Lung (tissue), 12 donors: ENCODE measurements around the gene TSPAN5. TPM values are rescaled to one million over a fixed set of nuclear protein-coding genes. Genes with fewer than 3 reads are reported as not detected.

Source experiments
- ATAC-seq: fragments of 200-7000 bp; cut with Tn5 transposase; one replicate; pipeline ENCODE4 v1.9.1; 2020; ENCODE audit warnings: moderate number of reproducible peaks; ENCODE audit not compliant: insufficient read depth, low FRiP score
- DNase-seq, 3 donors: peaks; one replicate each; pipeline ENCODE4 v3.0.0-alpha.2; 2013 to 2017
- H3K27ac ChIP-seq, 2 donors: one replicate each; pipeline ENCODE4 v1.5.1; 2013; ENCODE audit warnings: mild to moderate bottlenecking in 2 of 2, moderate library complexity in 2 of 2, control low read depth in 1 of 2, inconsistent platforms in 1 of 2, low read depth in 1 of 2, low read length in 1 of 2
- H3K27me3 ChIP-seq, 3 donors: one replicate each; pipeline ENCODE4 v1.5.1; 2013; ENCODE audit warnings: low read length in 2 of 3; ENCODE audit not compliant: control insufficient read depth in 3 of 3, insufficient read depth in 3 of 3
- H3K36me3 ChIP-seq, 4 donors: one replicate each; pipeline ENCODE4 v1.5.1; 2013; ENCODE audit warnings: low read length in 4 of 4, mild to moderate bottlenecking in 1 of 4, moderate library complexity in 1 of 4; ENCODE audit not compliant: control insufficient read depth in 4 of 4, insufficient read depth in 4 of 4
- H3K4me1 ChIP-seq, 5 donors: one replicate each; pipeline ENCODE4 v1.5.1; 2013; ENCODE audit warnings: low read length in 5 of 5, mild to moderate bottlenecking in 2 of 5, moderate library complexity in 1 of 5; ENCODE audit not compliant: control insufficient read depth in 5 of 5, insufficient read depth in 5 of 5
- H3K4me3 ChIP-seq: one replicate; pipeline ENCODE4 v1.5.1; 2013; ENCODE audit warnings: mild to moderate bottlenecking, control low read depth, moderate library complexity
- H3K9ac ChIP-seq, 2 donors: one replicate each; pipeline ENCODE4 v1.5.1; 2013; ENCODE audit warnings: low read length in 2 of 2, control low read depth in 1 of 2; ENCODE audit not compliant: insufficient read depth in 1 of 2
- H3K9me3 ChIP-seq, 4 donors: one replicate each; pipeline ENCODE4 v1.5.1; 2013; ENCODE audit warnings: low read length in 3 of 4, mild to moderate bottlenecking in 1 of 4, moderate library complexity in 1 of 4; ENCODE audit not compliant: control insufficient read depth in 4 of 4, insufficient read depth in 3 of 4
- WGBS, 2 donors: extraction: QIAGEN DNeasy Blood & Tissue Kit; methylation state at CpG; one replicate each; pipeline ENCODE4 v1.1.7; 2013; 5-methylcytosine and 5-hydroxymethylcytosine counted together
- polyA plus RNA-seq, 2 donors: library from polyadenylated mRNA; stranded (reverse); fragments of 200-250 nt; gene quantifications; one replicate each; pipeline ENCODE4 v1.2.1, GENCODE V29; 2013
- total RNA-seq, 2 donors: library from RNA; depleted of rRNA in 1 of 2; stranded (reverse); fragments of >200 nt in 1 of 2; gene quantifications; one replicate each; pipeline ENCODE4 v1.2.1, GENCODE V29; 2014 to 2021
- TF ChIP-seq, protein P1 (sequence below): IDR thresholded peaks from 2 replicates; pipeline ENCODE4 v1.5.1; 2012; ENCODE audit warnings: mild to moderate bottlenecking; ENCODE audit errors: control extremely low read depth, extremely low read depth
- donor health status: control.
- donor health status: control.
- donor health status: Bipolar disorder and iron deficiency.
- donor health status: healthy.
- donor health status: DM: yes; HTN: yes; CAD: no.

TSPAN5 gene
- total and polyA plus RNA-seq, 4 donors: 1.8 to 24.5 (median 6.3) TPM

GRCh38 chr4:98625920-98626319 is 32.5 kb downstream of the TSPAN5 start:
- WGBS, 2 donors: 83 to 89% methylated on average over 2 of the region's 2 CpGs
- ATAC-seq: no peak
- H3K9ac ChIP-seq: no peak overlapping the region

DNA sequence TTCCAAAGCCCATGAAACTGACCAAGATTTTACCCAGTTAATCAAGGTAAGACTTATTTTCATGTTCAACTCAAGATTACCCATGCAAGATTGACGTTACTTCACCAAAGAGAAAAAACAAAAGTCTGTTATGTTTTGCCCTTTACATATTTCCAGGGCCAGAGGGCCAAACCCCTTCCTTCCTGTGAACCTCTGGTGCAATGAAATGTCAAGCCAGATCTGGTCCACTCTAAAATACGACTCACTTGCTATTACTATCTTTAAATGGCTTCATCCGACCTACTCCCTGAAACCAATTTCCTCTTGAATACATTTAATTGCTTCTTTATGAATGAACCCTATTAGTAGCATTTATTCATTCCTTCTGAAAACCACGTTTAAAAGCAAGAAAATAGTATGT is 33.0 kb downstream of the TSPAN5 start:
- Histone ChIP-seq H3K27ac (no peak overlapping the region), H3K9ac (no peak overlapping the region), H3K4me1 (peaks cover 0 to 11% (median 6%) of the 10 kb centered on the region in 5 donors), H3K9me3 (no peaks in the 10 kb centered on the region), H3K27me3 (no peaks in the 10 kb centered on the region), H3K36me3 (no peaks in the 10 kb centered on the region), H3K4me3 (no peak overlapping the region)
- TF ChIP-seq, protein P1, sequence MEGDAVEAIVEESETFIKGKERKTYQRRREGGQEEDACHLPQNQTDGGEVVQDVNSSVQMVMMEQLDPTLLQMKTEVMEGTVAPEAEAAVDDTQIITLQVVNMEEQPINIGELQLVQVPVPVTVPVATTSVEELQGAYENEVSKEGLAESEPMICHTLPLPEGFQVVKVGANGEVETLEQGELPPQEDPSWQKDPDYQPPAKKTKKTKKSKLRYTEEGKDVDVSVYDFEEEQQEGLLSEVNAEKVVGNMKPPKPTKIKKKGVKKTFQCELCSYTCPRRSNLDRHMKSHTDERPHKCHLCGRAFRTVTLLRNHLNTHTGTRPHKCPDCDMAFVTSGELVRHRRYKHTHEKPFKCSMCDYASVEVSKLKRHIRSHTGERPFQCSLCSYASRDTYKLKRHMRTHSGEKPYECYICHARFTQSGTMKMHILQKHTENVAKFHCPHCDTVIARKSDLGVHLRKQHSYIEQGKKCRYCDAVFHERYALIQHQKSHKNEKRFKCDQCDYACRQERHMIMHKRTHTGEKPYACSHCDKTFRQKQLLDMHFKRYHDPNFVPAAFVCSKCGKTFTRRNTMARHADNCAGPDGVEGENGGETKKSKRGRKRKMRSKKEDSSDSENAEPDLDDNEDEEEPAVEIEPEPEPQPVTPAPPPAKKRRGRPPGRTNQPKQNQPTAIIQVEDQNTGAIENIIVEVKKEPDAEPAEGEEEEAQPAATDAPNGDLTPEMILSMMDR: no peak
- ATAC-seq (no peak), DNase-seq (no peak)
- WGBS, 2 donors: 43 to 49% methylated on average over 4 of the region's 4 CpGs

More at GRCh38 chr4:98625920-98626319, 32.5 kb downstream of the TSPAN5 start:
- H3K36me3 ChIP-seq: no peaks in the 10 kb centered on the region
- peaks cover 0 to 11% (median 6%) of the 10 kb centered on the region in 5 donors for H3K4me1 ChIP-seq
- DNase-seq: no peak
- H3K27me3 ChIP-seq: no peaks in the 10 kb centered on the region
- H3K27ac ChIP-seq: no peak overlapping the region
- H3K4me3 ChIP-seq: no peak overlapping the region
- H3K9me3 ChIP-seq: no peaks in the 10 kb centered on the region
- TF ChIP-seq, protein P1: no peak

DNA sequence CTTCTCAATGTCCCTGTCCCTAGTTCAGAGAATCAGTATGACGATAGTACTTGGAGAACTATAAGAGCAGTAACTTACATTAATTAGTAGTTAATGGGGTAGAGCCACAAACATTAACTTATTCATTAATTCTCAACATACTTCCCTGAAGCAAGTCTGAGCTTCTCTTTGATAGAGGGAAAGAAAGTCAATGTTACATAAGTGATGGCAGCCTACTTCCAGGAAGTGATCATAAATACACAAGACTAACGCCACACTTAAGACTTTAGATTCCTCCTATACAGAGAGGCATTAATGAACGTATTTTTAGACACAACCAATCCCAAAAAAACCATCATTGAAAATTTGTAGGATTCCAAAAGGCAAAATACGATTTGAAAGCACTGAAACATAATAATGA is 33.8 kb downstream of the TSPAN5 start:
- peaks cover 0 to 11% (median 6%) of the 10 kb centered on the region in 5 donors for H3K4me1 ChIP-seq
- H3K27me3 ChIP-seq: no peaks in the 10 kb centered on the region
- H3K9ac ChIP-seq: no peak overlapping the region
- no peaks in the 10 kb centered on the region for H3K36me3 ChIP-seq
- ATAC-seq (no peak), DNase-seq (no peak)
- H3K9me3 ChIP-seq: no peaks in the 10 kb centered on the region
- no peak overlapping the region for H3K27ac ChIP-seq
- TF ChIP-seq, protein P1: no peak
- WGBS, 2 donors: 82 to 89% methylated on average over 4 of the region's 4 CpGs
- no peak overlapping the region for H3K4me3 ChIP-seq

GRCh38 chr4:98624144-98624543 is 34.3 kb downstream of the TSPAN5 start:
- no peak overlapping the region for H3K27ac ChIP-seq
- H3K9me3 ChIP-seq: no peaks in the 10 kb centered on the region
- peaks cover 0 to 12% (median 6%) of the 10 kb centered on the region in 5 donors for H3K4me1 ChIP-seq
- H3K9ac ChIP-seq: no peak overlapping the region
- no peak overlapping the region for H3K4me3 ChIP-seq
- TF ChIP-seq, protein P1: no peak
- no peaks in the 10 kb centered on the region for H3K36me3 ChIP-seq
- DNase-seq (no peak), ATAC-seq (no peak)
- 84 to 90% methylated on average over 2 of the region's 2 CpGs for whole genome bisulfite sequencing, 2 donors
- no peaks in the 10 kb centered on the region for H3K27me3 ChIP-seq
